Spleen (tissue), 7 donors: ENCODE measurements around the gene LDHD.

Source experiments
- CTCF ChIP-seq, 11 experiments: fragments of 200-600 bp in 7 of 11; fragments of 450-650 bp in 4 of 11; sonication (generic) in 4 of 11; IDR thresholded peaks in 8 of 11; conservative IDR thresholded peaks in 3 of 11; 1 replicate in 7 of 11; 2 replicates in 4 of 11; pipeline versions ENCODE4 v1.4.0 to v1.8.0; 2016 to 2021; ENCODE audit warnings: antibody characterized with exemption in 11 of 11, inconsistent platforms in 4 of 11, mild to moderate bottlenecking in 1 of 11
- POLR2A ChIP-seq, 3 donors: fragments of 450-650 bp; IDR thresholded peaks; one replicate each; pipeline ENCODE4 v1.5.1; 2017; ENCODE audit warnings: antibody characterized with exemption in 3 of 3, mild to moderate bottlenecking in 1 of 3
- donor health status: DM: no; HTN: no; CAD: no; lungs with moderate emphysema.
- donor health status: DM: no; HTN: no; CAD: no.
- donor health status: DM: no; HTN: no; CAD: no.

- TF ChIP-seq CTCF (IDR thresholded peaks at IDR 0.05 in 8 of 11, conservative IDR thresholded peaks at IDR 0.05 in 3 of 11): no peak
- no peak for TF ChIP-seq POLR2A (IDR thresholded peaks at IDR 0.05)
These were observed 10.0 kb downstream of the LDHD start for GRCh38 chr16:75106351-75107274.
